ENCODE data around the gene NADSYN1.
A peak's percentile ranks its signal among the peaks of the same experiment; 100 is the strongest.

The NADSYN1 gene

GRCh38 chr11:71414645-71415044, 38.4 kb upstream of the NADSYN1 start:
- H3K9me3 ChIP-seq (ENCODE audit: insufficient read depth, low read length, severe bottlenecking), result no peaks in the 10 kb centered on the region
- no peak overlapping the region for H2AFZ ChIP-seq (ENCODE audit: low read depth, low read length)
- H3K79me2 ChIP-seq (ENCODE audit: insufficient read depth, low read length), result no peaks in the 10 kb centered on the region
- no peaks in the 10 kb centered on the region for H3K27me3 ChIP-seq (ENCODE audit: insufficient read depth, low read length, poor library complexity)
- no peaks in the 10 kb centered on the region for H3K4me1 ChIP-seq (ENCODE audit: insufficient read depth, low read length)
- H3K4me3 ChIP-seq (ENCODE audit: low read depth in 1 of 2, low read length in 2 of 2), result no peak overlapping the region
- TF ChIP-seq EZH2 (IDR thresholded peaks at IDR 0.05; ENCODE audit: borderline replicate concordance, low read depth, low read length, severe bottlenecking) (no peak), CTCF (IDR thresholded peaks at IDR 0.05; ENCODE audit: borderline replicate concordance, extremely low read depth, low read length, poor library complexity, severe bottlenecking) (no peak)
- no peak overlapping the region for H3K9ac ChIP-seq (ENCODE audit: low read depth, low read length)
- no peaks in the 10 kb centered on the region for H4K20me1 ChIP-seq (ENCODE audit: insufficient read depth, low read length)
- no peaks in the 10 kb centered on the region for H3K36me3 ChIP-seq (ENCODE audit: insufficient read depth, low read length)
- ATAC-seq (ENCODE audit: insufficient read depth, low read depth) (no peak), DNase-seq (no peak)
- H3K27ac ChIP-seq (ENCODE audit: low read length), result no peak overlapping the region
- no peak overlapping the region for H3K4me2 ChIP-seq (ENCODE audit: insufficient read depth, low read length)

- peak; percentile 61; the same call in 2 of the 3 replicates for ATAC-seq (ENCODE audit: insufficient read depth, low read depth)
- no peaks in the 10 kb centered on the region for H3K9me3 ChIP-seq (ENCODE audit: insufficient read depth, low read length, severe bottlenecking)
- peak; percentile 18 for DNase-seq
Observed at GRCh38 chr11:71418643-71419042, 34.4 kb upstream of the NADSYN1 start.

GRCh38 chr11:71420455-71421241, 32.4 kb upstream of the NADSYN1 start:
- Histone ChIP-seq H3K4me3 (ENCODE audit: low read depth in 1 of 2, low read length in 2 of 2) (no peak overlapping the region), H3K9me3 (ENCODE audit: insufficient read depth, low read length, severe bottlenecking) (no peaks in the 10 kb centered on the region), H4K20me1 (ENCODE audit: insufficient read depth, low read length) (no peaks in the 10 kb centered on the region), H3K27ac (ENCODE audit: low read length) (no peak overlapping the region), H2AFZ (ENCODE audit: low read depth, low read length) (no peak overlapping the region), H3K27me3 (ENCODE audit: insufficient read depth, low read length, poor library complexity) (no peaks in the 10 kb centered on the region), H3K4me2 (ENCODE audit: insufficient read depth, low read length) (no peak overlapping the region), H3K36me3 (ENCODE audit: insufficient read depth, low read length) (no peaks in the 10 kb centered on the region), H3K9ac (ENCODE audit: low read depth, low read length) (no peak overlapping the region), H3K4me1 (ENCODE audit: insufficient read depth, low read length) (no peaks in the 10 kb centered on the region), H3K79me2 (ENCODE audit: insufficient read depth, low read length) (no peaks in the 10 kb centered on the region)
- TF ChIP-seq CTCF (IDR thresholded peaks at IDR 0.05; ENCODE audit: borderline replicate concordance, extremely low read depth, low read length, poor library complexity, severe bottlenecking) (peak; percentile 82), EZH2 (IDR thresholded peaks at IDR 0.05; ENCODE audit: borderline replicate concordance, low read depth, low read length, severe bottlenecking) (no peak)
- ATAC-seq (ENCODE audit: insufficient read depth, low read depth) (no peak), DNase-seq (peak; percentile 34)

More at GRCh38 chr11:71418643-71419042, 34.4 kb upstream of the NADSYN1 start:
- H3K4me3 ChIP-seq (ENCODE audit: low read depth in 1 of 2, low read length in 2 of 2), result no peak overlapping the region
- no peaks in the 10 kb centered on the region for H3K4me1 ChIP-seq (ENCODE audit: insufficient read depth, low read length)
- H3K27me3 ChIP-seq (ENCODE audit: insufficient read depth, low read length, poor library complexity), result no peaks in the 10 kb centered on the region
- no peaks in the 10 kb centered on the region for H3K36me3 ChIP-seq (ENCODE audit: insufficient read depth, low read length)
- H2AFZ ChIP-seq (ENCODE audit: low read depth, low read length), result no peak overlapping the region
- no peaks in the 10 kb centered on the region for H3K79me2 ChIP-seq (ENCODE audit: insufficient read depth, low read length)
- no peak overlapping the region for H3K9ac ChIP-seq (ENCODE audit: low read depth, low read length)
- no peak for TF ChIP-seq EZH2 (IDR thresholded peaks at IDR 0.05; ENCODE audit: borderline replicate concordance, low read depth, low read length, severe bottlenecking)
- no peak for TF ChIP-seq CTCF (IDR thresholded peaks at IDR 0.05; ENCODE audit: borderline replicate concordance, extremely low read depth, low read length, poor library complexity, severe bottlenecking)
- no peak overlapping the region for H3K4me2 ChIP-seq (ENCODE audit: insufficient read depth, low read length)
- no peaks in the 10 kb centered on the region for H4K20me1 ChIP-seq (ENCODE audit: insufficient read depth, low read length)
- H3K27ac ChIP-seq (ENCODE audit: low read length), result no peak overlapping the region

All from DND-41 (cell line).